Activated CD8-positive, alpha-beta T cell treated with anti-CD3 and anti-CD28 coated beads for 36 hours (primary cell): Measurements from ENCODE around the gene MRPL20. TPM values are rescaled to one million over a fixed set of nuclear protein-coding genes. Genes with fewer than 3 reads are reported as not detected.
A peak's percentile ranks its signal among the peaks of the same experiment; 100 is the strongest.

ENCODE experiments used
- ATAC-seq: fragments of 200-7000 bp; cut with Tn5 transposase; one replicate; pipeline ENCODE4 v1.10.0; 2021; ENCODE audit warnings: mild to moderate bottlenecking, moderate library complexity
- CTCF ChIA-PET: fragments of 350-600 bp; sonication (Branson Sonifier 250); formaldehyde crosslinking; loops from one replicate; lab custom pipeline; 2021; ENCODE audit warnings: antibody characterized with exemption; lab: Charles Lee
- POLR2A ChIA-PET: fragments of 350-600 bp; sonication (Branson Sonifier 250); formaldehyde crosslinking; loops from one replicate; lab custom pipeline; 2021; ENCODE audit warnings: antibody characterized with exemption; lab: Charles Lee
- DNase-seq: peaks from one replicate; pipeline ENCODE4 v3.0.0-alpha.2; 2020
- H3K27ac Mint-ChIP-seq: one replicate; pipeline ENCODE4 v1.8.0; 2021; ENCODE audit warnings: mild to moderate bottlenecking, mixed read lengths
- H3K27me3 Mint-ChIP-seq: one replicate; pipeline ENCODE4 v1.8.0; 2021; ENCODE audit warnings: mixed read lengths
- H3K36me3 Mint-ChIP-seq: one replicate; pipeline ENCODE4 v1.8.0; 2021; ENCODE audit warnings: low read depth, mixed read lengths
- H3K4me1 Mint-ChIP-seq: one replicate; pipeline ENCODE4 v1.8.0; 2021; ENCODE audit warnings: low read depth, mixed read lengths
- H3K4me3 Mint-ChIP-seq: one replicate; pipeline ENCODE4 v1.8.0; 2021; ENCODE audit warnings: mild to moderate bottlenecking, moderate library complexity, mixed read lengths
- H3K9me3 Mint-ChIP-seq: one replicate; pipeline ENCODE4 v1.8.0; 2021; ENCODE audit warnings: mixed read lengths
- intact Hi-C: fragments of 100-400 bp; cut with micrococcal nuclease; formaldehyde crosslinking; loops from one replicate; pipeline ENCODE4 v1.10.0; 2022
- total RNA-seq, 2 experiments: library from RNA; stranded (reverse); gene quantifications; one replicate each; pipeline ENCODE4 v1.2.3, GENCODE V29; 2021
- TF ChIP-seq, protein P1 (sequence below): fragments of 200-600 bp; IDR thresholded peaks from one replicate; pipeline ENCODE4 v1.8.0; 2022; ENCODE audit warnings: antibody characterized with exemption, mild to moderate bottlenecking

MRPL20 gene
- total RNA-seq, 2 experiments from 2014 or later = 127 to 129 TPM

DNA sequence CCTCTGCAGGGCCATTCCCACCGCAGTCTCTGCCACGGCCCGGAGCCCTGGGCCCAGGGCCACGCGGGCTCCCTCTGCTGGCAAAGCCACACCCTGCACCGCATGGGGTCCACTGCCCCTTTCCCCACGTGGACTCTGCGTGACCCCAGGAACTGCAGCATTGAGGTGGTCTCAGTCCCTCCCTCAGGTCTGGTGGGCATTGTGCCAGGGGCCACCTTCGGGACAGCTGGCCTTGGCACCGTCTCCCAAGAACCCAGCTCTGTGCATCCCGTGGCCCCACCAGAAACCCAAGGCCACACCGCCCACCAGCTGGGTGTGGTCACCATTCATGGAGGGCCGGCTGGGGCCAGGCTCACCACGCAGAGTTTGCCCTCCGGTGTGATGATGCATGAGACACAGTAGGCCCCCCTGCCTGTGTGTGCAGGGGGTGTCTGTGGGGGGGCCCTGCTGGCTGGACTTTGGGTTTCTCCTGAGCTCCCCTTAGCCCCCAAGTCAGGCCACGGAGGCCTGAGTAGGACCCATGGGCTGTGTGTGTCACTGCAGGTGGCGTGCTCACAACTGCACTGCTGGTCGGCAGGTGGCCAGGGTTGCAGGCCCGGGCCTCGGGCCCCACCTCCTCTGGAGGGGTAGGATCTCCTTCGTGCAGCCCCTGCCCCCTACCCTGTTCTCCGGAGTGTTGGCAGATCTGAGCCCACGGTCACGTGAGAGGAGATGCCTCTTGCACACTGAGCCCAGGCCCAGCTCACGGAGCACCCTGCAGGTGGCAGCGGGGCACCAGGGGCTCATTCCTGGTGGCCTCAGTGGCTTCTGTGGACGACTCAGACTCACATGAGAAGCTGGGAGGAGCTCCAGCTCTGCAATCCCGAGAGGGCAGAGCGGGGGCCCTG lies 34.2 kb upstream of the MRPL20 start:
- H3K27me3 Mint-ChIP-seq = peaks cover 12% of the 10 kb centered on the region
- TF ChIP-seq, protein P1, sequence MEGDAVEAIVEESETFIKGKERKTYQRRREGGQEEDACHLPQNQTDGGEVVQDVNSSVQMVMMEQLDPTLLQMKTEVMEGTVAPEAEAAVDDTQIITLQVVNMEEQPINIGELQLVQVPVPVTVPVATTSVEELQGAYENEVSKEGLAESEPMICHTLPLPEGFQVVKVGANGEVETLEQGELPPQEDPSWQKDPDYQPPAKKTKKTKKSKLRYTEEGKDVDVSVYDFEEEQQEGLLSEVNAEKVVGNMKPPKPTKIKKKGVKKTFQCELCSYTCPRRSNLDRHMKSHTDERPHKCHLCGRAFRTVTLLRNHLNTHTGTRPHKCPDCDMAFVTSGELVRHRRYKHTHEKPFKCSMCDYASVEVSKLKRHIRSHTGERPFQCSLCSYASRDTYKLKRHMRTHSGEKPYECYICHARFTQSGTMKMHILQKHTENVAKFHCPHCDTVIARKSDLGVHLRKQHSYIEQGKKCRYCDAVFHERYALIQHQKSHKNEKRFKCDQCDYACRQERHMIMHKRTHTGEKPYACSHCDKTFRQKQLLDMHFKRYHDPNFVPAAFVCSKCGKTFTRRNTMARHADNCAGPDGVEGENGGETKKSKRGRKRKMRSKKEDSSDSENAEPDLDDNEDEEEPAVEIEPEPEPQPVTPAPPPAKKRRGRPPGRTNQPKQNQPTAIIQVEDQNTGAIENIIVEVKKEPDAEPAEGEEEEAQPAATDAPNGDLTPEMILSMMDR = peak; percentile 90
- H3K27ac Mint-ChIP-seq = no peak overlapping the region
- H3K4me1 Mint-ChIP-seq = peaks cover 6% of the 10 kb centered on the region
- ChIA-PET POLR2A (interaction anchor here (1.1 to 2.5 kb wide), 2 partner anchors 34 to 41 kb away, joined by 4 to 13 read pairs; partner anchors contain the start of gene MRPL20), CTCF (interaction anchor here (0.9 to 2.4 kb wide), 14 partner anchors 8 to 605 kb away, joined by 3 to 11 read pairs (median 4); partner anchors contain the start of genes ATAD3C and CCNL2)
- H3K36me3 Mint-ChIP-seq = no peaks in the 10 kb centered on the region
- H3K4me3 Mint-ChIP-seq = no peak overlapping the region
- no peaks in the 10 kb centered on the region for H3K9me3 Mint-ChIP-seq
- DNase-seq = peak; percentile 65
- intact Hi-C loops = no loop called here
- peak; percentile 94 for ATAC-seq

DNA sequence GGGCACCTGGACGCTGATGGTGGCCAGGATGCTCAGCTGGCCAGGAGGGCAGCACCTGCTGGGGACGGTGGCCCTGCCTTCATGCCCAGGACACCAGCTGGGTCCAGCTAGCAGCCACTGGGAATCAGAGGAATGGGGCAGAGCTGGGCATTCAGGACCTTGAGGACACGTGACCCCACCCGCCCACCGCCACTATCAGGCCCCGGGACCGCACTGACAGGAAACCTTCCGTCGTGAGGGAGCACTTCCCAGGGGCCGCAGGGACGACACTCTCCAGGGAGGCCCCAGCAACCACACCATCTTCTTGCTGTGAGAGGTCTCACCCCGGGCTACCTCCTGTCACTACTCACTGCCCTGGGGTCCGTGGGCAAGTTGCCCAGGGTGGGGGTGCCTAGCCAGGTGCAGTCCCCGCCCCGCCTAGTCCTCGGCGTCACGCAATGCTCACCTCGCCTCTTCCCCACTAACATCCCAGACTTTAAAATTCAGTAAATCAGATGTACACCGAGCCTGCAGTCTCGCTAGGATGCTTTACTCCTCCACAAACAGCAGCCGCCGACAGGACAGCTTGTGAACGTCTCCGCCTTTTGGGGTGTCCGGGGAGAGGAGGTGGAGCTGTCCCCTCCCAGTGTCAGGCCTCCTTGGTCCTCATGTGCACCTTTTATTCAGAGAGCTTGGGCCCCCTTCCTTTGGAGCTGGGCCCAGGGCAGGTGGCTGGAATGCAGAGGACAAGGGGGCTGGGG lies 33.3 kb upstream of the MRPL20 start:
- ATAC-seq (no peak), DNase-seq (no peak)
- ChIA-PET CTCF (interaction anchor here (0.9 to 2.4 kb wide), 13 partner anchors 9 to 606 kb away, joined by 3 to 11 read pairs (median 6); partner anchors contain the start of genes ATAD3C and CCNL2), POLR2A (interaction anchor here (2.5 kb wide), 1 partner anchor 33 kb away, joined by 13 read pairs; the partner anchor contains the start of gene MRPL20)
- intact Hi-C loops = no loop called here
- H3K27ac Mint-ChIP-seq = no peak overlapping the region
- TF ChIP-seq, protein P1 = no peak
- peaks cover 7% of the 10 kb centered on the region for H3K4me1 Mint-ChIP-seq
- H3K27me3 Mint-ChIP-seq = peaks cover 13% of the 10 kb centered on the region
- no peaks in the 10 kb centered on the region for H3K36me3 Mint-ChIP-seq
- H3K4me3 Mint-ChIP-seq = no peak overlapping the region
- H3K9me3 Mint-ChIP-seq = no peaks in the 10 kb centered on the region

DNA sequence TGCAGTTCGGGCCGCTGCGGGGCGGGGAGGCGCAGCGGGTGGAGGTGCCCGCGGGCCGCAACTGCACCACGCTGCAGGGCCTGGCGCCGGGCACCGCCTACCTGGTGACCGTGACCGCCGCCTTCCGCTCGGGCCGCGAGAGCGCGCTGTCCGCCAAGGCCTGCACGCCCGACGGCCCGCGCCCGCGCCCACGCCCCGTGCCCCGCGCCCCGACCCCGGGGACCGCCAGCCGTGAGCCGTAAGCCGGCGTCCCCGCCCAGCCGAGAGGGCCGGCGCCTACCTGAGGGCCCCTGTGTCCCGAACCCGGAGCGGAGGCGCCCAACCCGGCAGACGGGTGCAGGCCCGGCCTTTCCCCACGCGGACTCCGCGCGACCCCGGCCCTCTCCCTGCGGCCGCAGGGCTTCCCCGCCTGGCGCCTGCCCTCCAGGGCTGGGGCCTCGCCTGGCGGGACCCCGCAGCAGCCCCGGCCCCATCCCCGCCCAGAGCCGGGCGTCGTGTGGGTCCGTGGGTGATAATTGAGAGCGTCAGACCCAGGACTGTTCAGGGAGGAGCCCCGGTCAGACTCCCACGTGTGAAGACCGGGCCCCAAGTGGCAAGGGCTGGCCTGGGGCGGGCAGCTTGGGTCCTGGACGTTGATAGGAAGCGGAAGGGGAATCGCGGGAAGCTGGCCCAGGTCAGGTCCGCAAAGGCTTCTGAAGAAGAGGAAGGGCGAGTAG lies 32.6 kb upstream of the MRPL20 start:
- Mint-ChIP-seq H3K27me3 (peaks cover 18% of the 10 kb centered on the region), H3K4me1 (peaks cover 11% of the 10 kb centered on the region), H3K36me3 (no peaks in the 10 kb centered on the region), H3K9me3 (no peaks in the 10 kb centered on the region), H3K27ac (no peak overlapping the region), H3K4me3 (no peak overlapping the region)
- intact Hi-C loops = no loop called here
- CTCF ChIA-PET = interaction anchor here (1.4 to 2.4 kb wide), 5 partner anchors 9 to 70 kb away, joined by 3 to 11 read pairs (median 6); partner anchors contain the start of gene ATAD3C
- ATAC-seq = no peak
- TF ChIP-seq, protein P1 = no peak
- POLR2A ChIA-PET = interaction anchor here (2.5 kb wide), 1 partner anchor 32 kb away, joined by 13 read pairs; the partner anchor contains the start of gene MRPL20
- no peak for DNase-seq

DNA sequence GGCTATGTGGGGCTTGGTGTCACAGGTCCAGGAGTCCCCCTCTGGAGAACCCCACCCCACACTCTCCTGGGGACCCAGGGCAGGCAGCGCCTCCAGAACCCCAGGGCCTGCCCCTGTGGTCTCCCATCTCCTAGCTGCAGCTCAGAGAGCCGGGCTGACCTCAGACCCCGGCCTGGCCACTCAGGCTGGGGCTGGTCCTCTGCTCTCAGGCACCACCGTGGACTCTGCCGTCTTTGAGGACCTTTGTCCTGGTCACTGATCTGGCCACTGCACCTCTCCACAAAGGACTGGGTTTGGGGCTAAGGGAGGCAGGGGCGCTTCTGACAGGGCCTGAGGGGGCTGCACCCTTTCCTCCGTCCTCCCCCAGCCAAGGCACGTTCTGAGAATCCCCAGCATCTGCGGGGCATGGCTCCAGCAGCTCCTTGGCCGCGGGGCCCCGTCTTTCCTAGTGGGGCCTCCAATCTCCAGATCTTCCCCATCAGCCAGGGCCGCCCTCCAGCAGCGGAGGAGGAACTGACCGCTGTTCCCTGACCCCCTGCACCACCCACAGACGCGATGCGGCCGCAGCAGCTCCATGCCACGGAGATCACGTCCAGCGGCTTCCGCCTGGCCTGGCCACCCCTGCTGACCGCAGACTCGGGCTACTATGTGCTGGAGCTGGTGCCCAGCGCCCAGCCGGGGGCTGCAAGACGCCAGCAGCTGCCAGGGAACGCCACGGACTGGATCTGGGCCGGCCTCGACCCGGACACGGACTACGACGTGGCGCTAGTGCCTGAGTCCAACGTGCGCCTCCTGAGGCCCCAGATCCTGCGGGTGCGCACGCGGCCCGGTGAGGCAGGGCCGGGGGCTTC lies 31.7 kb upstream of the MRPL20 start:
- Mint-ChIP-seq H3K27me3 (peaks cover 18% of the 10 kb centered on the region), H3K9me3 (no peaks in the 10 kb centered on the region), H3K4me1 (peaks cover 11% of the 10 kb centered on the region), H3K27ac (no peak overlapping the region), H3K36me3 (no peaks in the 10 kb centered on the region), H3K4me3 (no peak overlapping the region)
- DNase-seq (no peak), ATAC-seq (no peak)
- TF ChIP-seq, protein P1 = no peak
- ChIA-PET POLR2A (interaction anchor here (1.2 to 1.8 kb wide), 2 partner anchors 24 to 31 kb away, joined by 5 to 6 read pairs; no protein-coding TSS in a partner anchor), CTCF (interaction anchor here (0.7 to 0.9 kb wide), 2 partner anchors 40 to 227 kb away, joined by 3 to 4 read pairs; partner anchors contain the start of gene CCNL2)
- intact Hi-C loops = no loop called here
